Tibial nerve (tissue), 4 donors: ENCODE measurements around the gene SLC27A1. TPM values are rescaled to one million over a fixed set of nuclear protein-coding genes. Genes with fewer than 3 reads are reported as not detected.

ENCODE experiments used
- DNase-seq, 2 donors: peaks; one replicate each; pipeline ENCODE4 v3.0.0-alpha.2; 2019; ENCODE audit warnings: low spot score in 2 of 2
- H3K27ac ChIP-seq, 4 donors: fragments of 200-600 bp; sonication (generic) in 3 of 4; one replicate each; pipeline ENCODE4 v1.5.1; 2017 to 2019; ENCODE audit warnings: mild to moderate bottlenecking in 1 of 4
- H3K27me3 ChIP-seq, 2 donors: fragments of 200-600 bp; sonication (generic) in 1 of 2; one replicate each; pipeline versions ENCODE4 v1.5.1 to v1.6.0; 2017 to 2019
- H3K36me3 ChIP-seq, 3 donors: fragments of 200-600 bp; sonication (generic); one replicate each; pipeline ENCODE4 v1.5.1; 2018 to 2019
- H3K4me1 ChIP-seq, 4 donors: fragments of 200-600 bp; sonication (generic) in 3 of 4; one replicate each; pipeline ENCODE4 v1.5.1; 2017 to 2019
- H3K4me3 ChIP-seq, 4 donors: fragments of 200-600 bp; sonication (generic) in 3 of 4; one replicate each; pipeline ENCODE4 v1.5.1; 2017 to 2019; ENCODE audit warnings: mild to moderate bottlenecking in 1 of 4, moderate library complexity in 1 of 4
- H3K9me3 ChIP-seq, 4 donors: fragments of 200-600 bp; sonication (generic) in 3 of 4; one replicate each; pipeline ENCODE4 v1.5.1; 2017 to 2019
- EP300 ChIP-seq, 2 donors: sonication (generic); formaldehyde crosslinking; IDR thresholded peaks; one replicate each; pipeline ENCODE4 v1.6.1; 2017; ENCODE audit warnings: antibody characterized with exemption in 2 of 2, mild to moderate bottlenecking in 1 of 2
- POLR2A ChIP-seq, 2 donors: fragments of 450-650 bp; IDR thresholded peaks; one replicate each; pipeline ENCODE4 v1.6.1; 2017; ENCODE audit warnings: antibody characterized with exemption in 2 of 2, mild to moderate bottlenecking in 2 of 2, moderate library complexity in 2 of 2
- WGBS, 2 donors: methylation state at CpG; one replicate each; pipeline ENCODE4 v1.1.5; 2018; 5-methylcytosine and 5-hydroxymethylcytosine counted together
- total RNA-seq, 4 donors: library from RNA; depleted of rRNA; stranded (reverse); fragments of >200 nt; gene quantifications; one replicate each; pipeline ENCODE4 v1.1.0, GENCODE V29; 2016
- TF ChIP-seq, protein P1 (sequence below), 5 experiments: fragments of 200-600 bp in 3 of 5; fragments of 450-650 bp in 2 of 5; sonication (generic) in 3 of 5; IDR thresholded peaks; one replicate each; pipeline ENCODE4 v1.5.1; 2016 to 2019; ENCODE audit warnings: antibody characterized with exemption in 5 of 5, mild to moderate bottlenecking in 3 of 5, moderate library complexity in 2 of 5

SLC27A1 gene
- total RNA-seq, 4 donors from 2014 or later: 30.6 to 69.3 (median 55.9) TPM

DNA sequence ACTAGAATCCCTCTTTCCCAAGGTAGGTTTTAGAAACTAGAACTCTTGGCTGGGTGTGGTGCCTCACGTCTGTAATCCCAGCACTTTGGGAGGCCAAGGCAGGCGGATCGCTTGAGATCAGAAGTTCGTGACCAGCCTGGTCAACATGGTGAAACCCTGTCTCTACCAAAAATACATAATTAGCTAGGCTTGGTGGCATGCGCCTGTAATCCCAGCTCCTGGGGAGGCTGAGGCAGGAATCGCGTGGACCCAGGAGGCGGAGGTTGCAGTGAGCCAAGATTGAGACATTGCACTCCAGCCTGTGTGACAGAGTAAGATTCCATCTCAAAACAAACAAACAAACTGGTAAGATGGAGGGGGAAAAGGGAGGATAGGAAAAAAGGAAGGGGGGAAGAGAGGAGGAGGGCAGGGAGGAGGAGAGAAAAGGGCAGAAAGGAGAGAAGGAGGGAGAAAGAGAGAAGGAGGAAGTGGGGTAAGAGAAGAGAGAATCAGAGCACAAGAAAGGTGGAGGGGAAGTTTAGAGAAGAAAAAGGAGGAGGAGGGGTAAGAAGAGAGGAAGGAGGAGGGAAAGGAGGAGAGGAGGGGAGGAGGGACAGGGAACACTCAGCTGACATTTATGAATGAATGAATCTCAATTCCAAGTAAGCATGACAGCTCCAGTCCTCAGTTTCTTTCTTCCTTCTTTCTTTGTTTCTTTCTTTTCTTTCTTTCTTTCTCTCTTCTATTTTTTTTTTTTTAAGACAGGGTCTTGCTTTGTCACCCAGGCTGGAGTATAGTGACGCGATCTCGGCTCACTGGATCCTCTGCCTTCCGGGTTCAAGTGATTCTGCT lies 2.6 kb upstream of the SLC27A1 start:
- 63 to 70% methylated on average over 12 of the region's 12 CpGs for WGBS, 2 donors
- Histone ChIP-seq H3K27ac (peak overlapping the region; percentile 85 to 97 (median 91)), H3K9me3 (no peaks in the 10 kb centered on the region), H3K4me1 (peaks cover 0 to 53% (median 19%) of the 10 kb centered on the region in 4 donors), H3K27me3 (no peaks in the 10 kb centered on the region), H3K36me3 (no peaks in the 10 kb centered on the region), H3K4me3 (no peak overlapping the region)
- no peak for DNase-seq
- TF ChIP-seq POLR2A (IDR thresholded peaks at IDR 0.05): no peak
- TF ChIP-seq, protein P1, sequence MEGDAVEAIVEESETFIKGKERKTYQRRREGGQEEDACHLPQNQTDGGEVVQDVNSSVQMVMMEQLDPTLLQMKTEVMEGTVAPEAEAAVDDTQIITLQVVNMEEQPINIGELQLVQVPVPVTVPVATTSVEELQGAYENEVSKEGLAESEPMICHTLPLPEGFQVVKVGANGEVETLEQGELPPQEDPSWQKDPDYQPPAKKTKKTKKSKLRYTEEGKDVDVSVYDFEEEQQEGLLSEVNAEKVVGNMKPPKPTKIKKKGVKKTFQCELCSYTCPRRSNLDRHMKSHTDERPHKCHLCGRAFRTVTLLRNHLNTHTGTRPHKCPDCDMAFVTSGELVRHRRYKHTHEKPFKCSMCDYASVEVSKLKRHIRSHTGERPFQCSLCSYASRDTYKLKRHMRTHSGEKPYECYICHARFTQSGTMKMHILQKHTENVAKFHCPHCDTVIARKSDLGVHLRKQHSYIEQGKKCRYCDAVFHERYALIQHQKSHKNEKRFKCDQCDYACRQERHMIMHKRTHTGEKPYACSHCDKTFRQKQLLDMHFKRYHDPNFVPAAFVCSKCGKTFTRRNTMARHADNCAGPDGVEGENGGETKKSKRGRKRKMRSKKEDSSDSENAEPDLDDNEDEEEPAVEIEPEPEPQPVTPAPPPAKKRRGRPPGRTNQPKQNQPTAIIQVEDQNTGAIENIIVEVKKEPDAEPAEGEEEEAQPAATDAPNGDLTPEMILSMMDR (IDR thresholded peaks at IDR 0.05): no peak
- TF ChIP-seq EP300 (IDR thresholded peaks at IDR 0.05): no peak

- Histone ChIP-seq H3K4me1 (peaks cover 0 to 60% (median 19%) of the 10 kb centered on the region in 4 donors), H3K36me3 (no peaks in the 10 kb centered on the region), H3K9me3 (no peaks in the 10 kb centered on the region), H3K27ac (peak overlapping the region; percentile 85 to 97 (median 91)), H3K4me3 (peak overlapping the region; percentile 50 to 88 (median 75)), H3K27me3 (no peaks in the 10 kb centered on the region)
- peak in 1 of 2 donors; percentile 53 for DNase-seq
- WGBS, 2 donors: 42 to 55% methylated on average over 24 to 25 of the region's 25 CpGs
- TF ChIP-seq, protein P1 (IDR thresholded peaks at IDR 0.05): no peak
- peak in 1 of 2 donors; percentile 68 for TF ChIP-seq EP300 (IDR thresholded peaks at IDR 0.05)
- TF ChIP-seq POLR2A (IDR thresholded peaks at IDR 0.05): peak in 1 of 2 donors; percentile 47
Observed at GRCh38 chr19:17468302-17469091, 1.8 kb upstream of the SLC27A1 start.

GRCh38 chr19:17469092-17469480 lies 1.2 kb upstream of the SLC27A1 start:
- Histone ChIP-seq H3K27me3 (no peaks in the 10 kb centered on the region), H3K36me3 (no peaks in the 10 kb centered on the region), H3K27ac (peak overlapping the region; percentile 85 to 97 (median 91)), H3K4me3 (peak overlapping the region; percentile 50 to 88 (median 75)), H3K4me1 (peaks cover 0 to 60% (median 19%) of the 10 kb centered on the region in 4 donors), H3K9me3 (no peaks in the 10 kb centered on the region)
- TF ChIP-seq POLR2A (IDR thresholded peaks at IDR 0.05): peak in 1 of 2 donors; percentile 41
- TF ChIP-seq, protein P1 (IDR thresholded peaks at IDR 0.05): no peak
- WGBS, 2 donors: 2% methylated on average over 19 of the region's 19 CpGs
- DNase-seq: no peak

- peak overlapping the region; percentile 50 to 88 (median 75) for H3K4me3 ChIP-seq
- peak; percentile 99 for DNase-seq
- WGBS, 2 donors: 1% methylated on average over 17 to 23 of the region's 31 CpGs
- H3K9me3 ChIP-seq: no peaks in the 10 kb centered on the region
- H3K4me1 ChIP-seq: peaks cover 0 to 61% (median 20%) of the 10 kb centered on the region in 4 donors
- no peaks in the 10 kb centered on the region for H3K27me3 ChIP-seq
- no peaks in the 10 kb centered on the region for H3K36me3 ChIP-seq
- H3K27ac ChIP-seq: peak overlapping the region; percentile 85 to 97 (median 91)
- TF ChIP-seq EP300 (IDR thresholded peaks at IDR 0.05) (peak in 1 of 2 donors; percentile 78), POLR2A (IDR thresholded peaks at IDR 0.05) (peak in 1 of 2 donors; percentile 50)
- TF ChIP-seq, protein P1 (IDR thresholded peaks at IDR 0.05): peak in 1 of 5 experiments; percentile 9
Observed at GRCh38 chr19:17469481-17470067, 750 bp upstream of the SLC27A1 start.
